Panc1 (cell line): ENCODE measurements around the gene RPL36AL.

Experiments
- POLR2AphosphoS5 ChIP-seq: IDR thresholded peaks from 2 replicates; pipeline ENCODE4 v1.6.1; 2012; ENCODE audit warnings: mild to moderate bottlenecking, low read depth, low read length, moderate library complexity
- SIN3A ChIP-seq: IDR thresholded peaks from 2 replicates; pipeline ENCODE4 v1.6.1; 2012; ENCODE audit warnings: low read depth, mild to moderate bottlenecking, low read length, moderate library complexity, borderline replicate concordance; ENCODE audit not compliant: insufficient read depth
- TCF7L2 ChIP-seq: IDR thresholded peaks from 2 replicates; pipeline ENCODE4 v1.6.1; 2011; ENCODE audit warnings: mild to moderate bottlenecking, low read depth, low read length, inconsistent platforms
- TF ChIP-seq, protein P1 (sequence below): fragments of 450-650 bp; IDR thresholded peaks from 2 replicates; pipeline ENCODE4 v1.5.1; 2017; ENCODE audit warnings: mild to moderate bottlenecking
- TF ChIP-seq, protein P2 (sequence below), 2 experiments: IDR thresholded peaks; 2 replicates each; pipeline ENCODE4 v1.6.1; 2011 to 2012; ENCODE audit warnings: low read depth in 2 of 2, control low read depth in 1 of 2, low read length in 1 of 2, mild to moderate bottlenecking in 1 of 2, moderate library complexity in 1 of 2; ENCODE audit not compliant: insufficient read depth in 1 of 2

DNA sequence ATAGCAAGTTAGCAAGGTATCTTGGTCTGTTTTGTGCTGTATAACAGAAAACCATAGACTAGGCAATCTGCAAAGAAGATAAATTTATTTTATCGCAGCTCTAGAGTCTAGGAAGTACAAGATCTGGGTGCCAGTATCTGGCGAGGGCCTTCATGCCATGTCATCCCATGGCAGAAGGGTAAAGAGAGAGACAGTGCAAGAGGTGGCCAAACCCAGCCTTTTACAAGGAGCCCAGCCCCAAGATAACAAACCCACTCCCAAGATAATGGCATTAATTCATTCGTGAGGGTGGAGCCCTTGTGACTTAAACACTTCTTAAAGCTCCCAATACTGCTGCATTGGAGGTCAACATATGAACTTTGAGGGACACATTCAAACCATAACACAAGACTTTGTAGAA, 51.1 kb downstream of the RPL36AL start:
- TF ChIP-seq, protein P1, sequence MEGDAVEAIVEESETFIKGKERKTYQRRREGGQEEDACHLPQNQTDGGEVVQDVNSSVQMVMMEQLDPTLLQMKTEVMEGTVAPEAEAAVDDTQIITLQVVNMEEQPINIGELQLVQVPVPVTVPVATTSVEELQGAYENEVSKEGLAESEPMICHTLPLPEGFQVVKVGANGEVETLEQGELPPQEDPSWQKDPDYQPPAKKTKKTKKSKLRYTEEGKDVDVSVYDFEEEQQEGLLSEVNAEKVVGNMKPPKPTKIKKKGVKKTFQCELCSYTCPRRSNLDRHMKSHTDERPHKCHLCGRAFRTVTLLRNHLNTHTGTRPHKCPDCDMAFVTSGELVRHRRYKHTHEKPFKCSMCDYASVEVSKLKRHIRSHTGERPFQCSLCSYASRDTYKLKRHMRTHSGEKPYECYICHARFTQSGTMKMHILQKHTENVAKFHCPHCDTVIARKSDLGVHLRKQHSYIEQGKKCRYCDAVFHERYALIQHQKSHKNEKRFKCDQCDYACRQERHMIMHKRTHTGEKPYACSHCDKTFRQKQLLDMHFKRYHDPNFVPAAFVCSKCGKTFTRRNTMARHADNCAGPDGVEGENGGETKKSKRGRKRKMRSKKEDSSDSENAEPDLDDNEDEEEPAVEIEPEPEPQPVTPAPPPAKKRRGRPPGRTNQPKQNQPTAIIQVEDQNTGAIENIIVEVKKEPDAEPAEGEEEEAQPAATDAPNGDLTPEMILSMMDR, result no peak
- TF ChIP-seq POLR2AphosphoS5 (no peak), TCF7L2 (no peak), SIN3A (no peak)
- TF ChIP-seq, protein P2, sequence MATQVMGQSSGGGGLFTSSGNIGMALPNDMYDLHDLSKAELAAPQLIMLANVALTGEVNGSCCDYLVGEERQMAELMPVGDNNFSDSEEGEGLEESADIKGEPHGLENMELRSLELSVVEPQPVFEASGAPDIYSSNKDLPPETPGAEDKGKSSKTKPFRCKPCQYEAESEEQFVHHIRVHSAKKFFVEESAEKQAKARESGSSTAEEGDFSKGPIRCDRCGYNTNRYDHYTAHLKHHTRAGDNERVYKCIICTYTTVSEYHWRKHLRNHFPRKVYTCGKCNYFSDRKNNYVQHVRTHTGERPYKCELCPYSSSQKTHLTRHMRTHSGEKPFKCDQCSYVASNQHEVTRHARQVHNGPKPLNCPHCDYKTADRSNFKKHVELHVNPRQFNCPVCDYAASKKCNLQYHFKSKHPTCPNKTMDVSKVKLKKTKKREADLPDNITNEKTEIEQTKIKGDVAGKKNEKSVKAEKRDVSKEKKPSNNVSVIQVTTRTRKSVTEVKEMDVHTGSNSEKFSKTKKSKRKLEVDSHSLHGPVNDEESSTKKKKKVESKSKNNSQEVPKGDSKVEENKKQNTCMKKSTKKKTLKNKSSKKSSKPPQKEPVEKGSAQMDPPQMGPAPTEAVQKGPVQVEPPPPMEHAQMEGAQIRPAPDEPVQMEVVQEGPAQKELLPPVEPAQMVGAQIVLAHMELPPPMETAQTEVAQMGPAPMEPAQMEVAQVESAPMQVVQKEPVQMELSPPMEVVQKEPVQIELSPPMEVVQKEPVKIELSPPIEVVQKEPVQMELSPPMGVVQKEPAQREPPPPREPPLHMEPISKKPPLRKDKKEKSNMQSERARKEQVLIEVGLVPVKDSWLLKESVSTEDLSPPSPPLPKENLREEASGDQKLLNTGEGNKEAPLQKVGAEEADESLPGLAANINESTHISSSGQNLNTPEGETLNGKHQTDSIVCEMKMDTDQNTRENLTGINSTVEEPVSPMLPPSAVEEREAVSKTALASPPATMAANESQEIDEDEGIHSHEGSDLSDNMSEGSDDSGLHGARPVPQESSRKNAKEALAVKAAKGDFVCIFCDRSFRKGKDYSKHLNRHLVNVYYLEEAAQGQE (IDR thresholded peaks at IDR 0.05; ENCODE audit: insufficient read depth in 1 of 2, low read depth in 2 of 2, low read length in 1 of 2), result no peak
